Activated gamma-delta T cell treated with Interleukin-2 at 50 U/mL for 16 hours (primary cell): ENCODE results near the gene ACOXL.

ENCODE experiments used
- DNase-seq: peaks from one replicate; pipeline ENCODE4 v3.0.0-alpha.2; 2020

ACOXL gene

GRCh38 chr2:110983133-110983532, 250.8 kb downstream of the ACOXL start:
- no peak for DNase-seq

GRCh38 chr2:110984694-110985490, 252.5 kb downstream of the ACOXL start:
- no peak for DNase-seq

DNA sequence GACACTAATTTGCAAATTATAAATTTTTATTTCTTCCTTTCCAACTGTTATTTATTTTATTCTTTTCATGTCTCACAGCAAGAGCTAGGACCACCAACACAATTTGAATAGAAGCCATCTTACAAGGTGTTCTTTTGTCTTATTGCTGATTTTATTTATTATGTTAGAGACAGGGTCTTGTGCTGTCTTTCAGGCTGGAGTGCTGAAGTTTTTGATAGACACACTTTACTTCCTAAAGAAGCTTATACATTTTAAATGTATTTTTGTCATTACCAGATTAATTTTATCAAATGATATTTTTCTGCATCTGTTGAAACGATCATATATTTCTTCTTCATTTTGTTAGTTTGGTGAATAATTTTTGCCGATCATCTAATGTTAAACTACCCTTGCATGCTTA, 258.1 kb downstream of the ACOXL start:
- DNase-seq: no peak

DNA sequence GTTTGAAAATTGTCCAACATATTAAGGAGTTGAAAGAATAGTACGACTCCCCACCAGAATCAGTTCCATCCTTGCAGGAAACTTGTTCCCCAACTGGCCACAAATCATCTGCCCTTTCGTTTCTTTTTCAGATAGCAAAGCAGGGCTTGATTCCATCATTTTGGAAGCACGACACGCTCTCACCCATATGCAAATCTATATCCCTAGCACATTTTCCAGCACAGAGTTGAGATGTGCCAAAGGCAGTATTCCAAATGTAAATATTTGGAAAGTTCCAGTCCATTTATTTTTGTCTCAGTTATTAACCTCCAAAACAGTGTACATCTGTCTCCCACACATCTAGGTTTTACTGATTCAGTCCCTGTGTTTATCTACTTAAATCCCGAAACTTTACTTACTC, 259.5 kb downstream of the ACOXL start:
- no peak for DNase-seq

GRCh38 chr2:110992886-110993285, 260.5 kb downstream of the ACOXL start:
- no peak for DNase-seq

GRCh38 chr2:110993557-110994231, 261.3 kb downstream of the ACOXL start:
- DNase-seq: no peak

- no peak for DNase-seq
These were observed 262.0 kb downstream of the ACOXL start for GRCh38 chr2:110994250-110994961.

DNA sequence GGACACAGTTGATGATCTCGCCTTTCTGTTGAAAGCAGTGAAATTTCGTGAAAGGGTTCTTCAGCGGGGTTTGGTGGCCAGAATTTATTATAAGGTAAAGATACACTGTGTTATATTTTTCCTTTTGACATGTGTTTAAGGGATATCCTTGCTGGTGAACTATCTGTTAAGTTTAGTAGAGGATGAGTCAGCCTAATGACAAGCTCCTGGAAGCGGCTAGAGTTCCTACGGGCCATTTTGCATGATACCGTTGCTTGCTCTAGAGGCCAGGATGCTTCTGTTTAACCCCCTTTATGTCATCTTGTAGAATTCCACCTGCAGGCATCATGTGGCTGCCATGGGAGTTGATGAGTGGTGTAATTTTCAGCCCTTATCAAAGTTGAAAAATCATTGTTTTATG, 263.5 kb downstream of the ACOXL start:
- DNase-seq: no peak

DNA sequence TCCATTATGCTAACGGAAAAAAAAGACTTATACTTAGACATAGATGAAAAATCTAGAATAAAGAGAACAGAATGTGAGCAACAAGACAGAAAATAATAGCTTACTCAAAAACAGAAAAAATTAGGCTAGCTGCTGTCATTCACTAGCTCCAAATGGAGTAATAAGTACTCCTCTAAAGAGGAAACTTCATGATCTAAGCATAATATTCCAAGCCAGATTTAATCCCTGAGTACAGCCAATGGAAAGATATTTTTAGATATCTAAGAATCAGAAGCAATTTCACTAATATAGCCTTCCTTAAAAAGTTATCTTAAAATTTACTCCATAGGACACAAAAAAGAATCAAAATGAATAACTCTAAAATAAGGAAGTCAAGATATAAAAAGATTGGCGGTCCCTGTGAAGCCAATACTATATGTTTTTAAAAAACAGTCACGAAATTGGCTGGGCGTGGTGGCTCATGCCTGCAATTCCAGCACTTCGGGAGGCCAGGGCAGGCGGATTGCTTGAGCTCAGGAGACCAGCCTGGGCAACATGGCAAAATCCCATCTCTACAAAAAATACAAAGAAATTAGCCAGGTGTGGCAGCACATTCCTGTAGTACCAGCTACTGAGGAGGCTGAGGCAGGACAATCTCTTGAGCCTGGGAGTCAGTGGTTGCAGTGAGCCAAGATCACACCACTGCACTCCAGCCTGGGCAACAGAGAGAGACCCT, 265.1 kb downstream of the ACOXL start:
- no peak for DNase-seq

GRCh38 chr2:110998311-110998710, 265.9 kb downstream of the ACOXL start:
- no peak for DNase-seq

GRCh38 chr2:110999626-111000025, 267.3 kb downstream of the ACOXL start:
- no peak for DNase-seq

DNA sequence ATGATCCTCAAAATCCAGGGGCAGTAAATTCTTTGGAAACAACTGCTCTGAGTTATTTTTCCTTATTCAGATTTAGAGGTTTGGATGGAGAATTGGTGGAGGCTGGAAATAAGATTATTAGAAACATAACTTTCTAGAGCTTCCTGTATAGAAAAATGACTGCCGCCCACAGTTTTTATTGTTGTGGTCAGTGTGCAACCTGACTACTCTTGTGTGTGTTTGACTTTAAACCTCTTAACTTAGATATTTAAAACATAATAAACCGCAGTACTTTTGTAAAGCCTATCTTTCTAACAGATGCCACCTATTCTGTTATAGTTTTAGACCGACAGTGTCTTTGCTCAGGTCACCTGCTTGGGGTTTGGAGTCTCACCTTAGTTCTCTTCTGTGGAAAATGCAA, 272.9 kb downstream of the ACOXL start:
- DNase-seq: no peak

GRCh38 chr2:111005821-111006220, 273.4 kb downstream of the ACOXL start:
- DNase-seq: no peak

- DNase-seq: no peak
These were observed 275.6 kb downstream of the ACOXL start for GRCh38 chr2:111007757-111008688.

GRCh38 chr2:111011218-111011617, 278.8 kb downstream of the ACOXL start:
- no peak for DNase-seq

GRCh38 chr2:111015283-111015995, 283.1 kb downstream of the ACOXL start:
- DNase-seq: no peak

DNA sequence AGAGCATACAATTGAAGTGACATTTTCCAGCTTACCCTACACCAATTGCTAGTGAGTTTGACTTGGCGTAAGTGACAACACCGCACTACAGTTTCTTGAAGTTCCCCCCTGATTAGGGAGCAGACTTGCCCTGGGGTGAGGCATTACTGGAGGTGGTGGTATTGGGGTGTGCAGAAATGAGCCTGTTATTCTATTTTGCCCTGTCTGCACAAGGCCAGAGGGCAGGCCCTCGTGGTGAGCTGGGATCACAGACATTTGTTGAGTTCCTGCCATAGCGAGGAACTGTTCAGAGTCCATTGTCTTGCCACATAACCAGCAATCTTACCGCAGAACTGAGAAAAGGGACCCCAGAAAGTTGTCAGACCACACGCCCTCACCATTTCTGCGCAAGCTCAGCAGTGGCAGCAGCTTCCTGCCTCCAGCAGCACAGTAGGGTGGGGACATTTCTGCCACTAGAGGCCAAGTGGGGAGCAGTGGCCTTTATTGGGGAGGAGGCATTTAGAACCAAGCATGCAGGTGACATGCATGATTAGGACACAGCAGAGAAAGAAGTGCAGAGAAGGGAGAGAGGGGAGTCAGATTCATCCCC, 284.8 kb downstream of the ACOXL start:
- no peak for DNase-seq

- DNase-seq: no peak
These were observed 285.5 kb downstream of the ACOXL start for GRCh38 chr2:111017909-111018308.

DNA sequence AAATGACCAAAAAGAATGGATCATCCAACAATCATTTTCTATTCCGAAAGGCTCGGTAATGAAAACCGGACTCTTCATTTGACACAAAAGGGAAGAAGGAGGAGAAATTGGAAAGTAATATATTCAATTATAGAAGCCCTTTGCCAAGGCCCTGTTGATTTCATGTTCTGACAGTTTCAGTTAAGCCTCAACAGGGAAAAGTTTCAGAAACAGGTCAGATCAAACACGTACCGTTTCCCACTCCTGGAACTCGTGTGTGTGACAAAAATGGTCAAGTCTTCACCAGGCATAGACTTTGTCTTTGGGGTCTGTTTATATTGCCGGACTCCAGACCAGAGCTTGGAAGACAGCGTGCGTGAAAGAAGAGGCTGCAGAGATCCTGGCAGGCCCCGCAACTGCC, 287.0 kb downstream of the ACOXL start:
- no peak for DNase-seq

GRCh38 chr2:111022633-111023032, 290.3 kb downstream of the ACOXL start:
- DNase-seq: no peak

DNA sequence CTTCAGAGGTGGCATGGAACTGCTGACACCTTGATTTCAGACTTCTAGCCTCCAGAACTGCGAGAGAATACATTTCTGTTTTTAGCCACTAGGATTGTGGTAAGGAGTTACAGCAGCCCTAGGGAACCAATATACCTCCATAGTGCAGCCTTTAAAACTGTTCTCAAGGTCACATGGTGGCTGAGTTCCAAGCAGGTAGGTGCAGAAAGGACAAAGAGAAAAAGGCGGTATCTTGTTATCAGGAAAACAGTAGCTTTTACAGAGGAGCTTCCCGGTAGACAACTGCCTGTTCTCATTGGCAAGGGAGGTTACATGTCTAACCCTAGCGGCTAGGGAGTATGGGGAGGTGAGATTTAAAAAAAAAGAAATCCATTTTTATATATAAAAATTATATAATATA, 292.1 kb downstream of the ACOXL start:
- no peak for DNase-seq
